Activated CD4-positive, alpha-beta T cell treated with anti-CD3 and anti-CD28 coated beads, Interleukin-2, amount 50 U/mL, for 16 hours (primary cell): ENCODE measurements around the gene DRD1.
"Not testable (repeated sequence)": the region's sequence is repeated elsewhere in the genome, so short reads cannot be mapped to it uniquely, and the experiment has no call there.

ENCODE experiments used
- DNase-seq: peaks from one replicate; pipeline ENCODE4 v3.0.0-alpha.2; 2020

Gene DRD1

DNA sequence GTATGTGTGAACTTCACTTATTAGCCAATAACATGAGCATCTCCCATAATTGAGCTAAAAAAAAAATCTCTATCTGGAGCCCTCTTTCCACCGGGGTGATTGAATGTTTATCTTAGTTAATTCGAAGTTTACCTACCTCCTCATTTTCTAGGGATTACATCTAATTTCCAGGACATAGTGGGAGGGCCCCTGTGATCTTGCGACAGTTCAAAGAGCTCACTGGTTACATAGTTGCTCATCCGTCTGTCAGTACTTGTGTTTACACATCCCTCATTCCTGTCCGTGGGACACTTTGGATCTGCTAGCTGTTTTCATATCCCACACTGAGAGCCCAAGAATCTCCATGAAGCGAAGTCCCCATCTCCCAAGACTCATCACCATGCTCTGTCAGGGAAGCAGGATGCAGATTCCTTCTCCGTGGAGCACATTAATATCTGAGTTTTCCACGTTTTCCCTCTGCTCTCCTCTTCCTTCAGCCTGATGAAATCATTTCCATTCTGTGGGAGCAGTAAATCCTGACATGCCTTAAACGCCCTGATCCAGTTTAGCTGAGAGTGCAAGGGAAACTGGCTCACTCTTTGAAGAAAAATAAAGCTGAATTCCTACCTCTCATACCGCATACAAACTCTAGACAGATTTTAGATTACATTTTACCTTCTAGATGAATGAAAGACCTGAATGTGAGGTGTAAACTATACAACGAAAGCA is 24.2 kb upstream of the DRD1 start:
- DNase-seq, result no peak

DNA sequence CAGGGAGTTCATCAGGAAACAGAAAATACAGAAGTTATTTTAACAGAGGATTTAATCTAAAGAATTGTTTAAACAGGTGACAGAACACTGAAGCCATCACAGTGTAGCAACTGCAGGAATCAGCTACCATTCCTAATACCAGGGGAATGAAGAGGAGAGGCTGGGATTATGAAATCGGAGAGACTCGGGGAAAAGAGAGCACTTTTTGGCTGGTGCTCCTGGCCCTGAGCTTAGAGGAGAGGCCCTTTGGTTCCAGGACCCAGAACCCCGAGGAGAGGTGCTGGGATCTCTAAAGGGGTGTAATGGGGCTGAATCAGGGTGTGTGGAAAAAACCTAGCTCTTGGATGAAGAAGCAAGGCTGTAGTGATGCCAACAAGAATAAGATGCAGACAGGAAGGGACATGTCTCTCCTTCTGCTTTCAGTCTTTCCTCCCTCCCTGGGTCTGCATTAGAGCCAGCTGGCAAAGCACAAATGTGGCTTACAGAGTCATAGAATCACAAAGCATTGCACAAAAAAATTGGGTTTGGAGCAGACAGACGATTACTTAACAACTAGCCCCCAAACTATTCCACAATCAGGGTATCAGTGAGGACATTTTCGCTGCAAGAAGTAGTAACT is 22.8 kb upstream of the DRD1 start:
- no peak for DNase-seq

DNA sequence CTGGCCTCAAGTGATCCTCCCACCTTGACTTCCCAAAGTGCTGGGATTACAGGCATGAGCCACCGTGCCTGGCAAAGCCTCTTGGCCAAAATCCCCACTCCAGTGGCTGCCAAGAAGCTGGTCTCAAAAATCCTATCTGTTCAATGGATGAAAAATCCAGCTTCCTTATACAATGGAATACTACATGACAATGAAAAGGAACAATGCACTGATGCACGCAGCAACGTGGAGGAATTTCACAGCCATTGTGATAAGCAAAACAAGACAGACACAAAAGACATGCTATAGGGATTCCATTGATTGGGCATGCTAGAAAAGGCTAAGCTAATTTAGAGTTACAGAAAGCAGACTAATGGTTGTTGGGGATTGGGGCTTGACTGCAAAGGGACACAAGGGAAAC is 21.3 kb upstream of the DRD1 start:
- DNase-seq, result no peak

DNA sequence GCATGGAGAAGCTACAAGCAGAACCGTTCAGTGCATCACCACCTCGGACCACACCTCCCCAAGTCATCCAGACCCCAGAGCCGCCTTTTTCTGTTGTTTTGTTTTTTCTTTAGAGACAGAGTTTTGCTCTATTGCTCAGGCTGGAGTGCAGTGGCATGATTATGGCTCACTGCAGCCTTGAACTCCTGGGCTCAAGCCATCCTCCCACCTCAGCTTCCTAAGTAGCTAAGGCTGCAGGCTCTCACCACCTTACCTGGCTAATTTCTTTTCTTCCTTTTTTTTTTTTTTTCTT is 20.9 kb upstream of the DRD1 start:
- no peak for DNase-seq

DNA sequence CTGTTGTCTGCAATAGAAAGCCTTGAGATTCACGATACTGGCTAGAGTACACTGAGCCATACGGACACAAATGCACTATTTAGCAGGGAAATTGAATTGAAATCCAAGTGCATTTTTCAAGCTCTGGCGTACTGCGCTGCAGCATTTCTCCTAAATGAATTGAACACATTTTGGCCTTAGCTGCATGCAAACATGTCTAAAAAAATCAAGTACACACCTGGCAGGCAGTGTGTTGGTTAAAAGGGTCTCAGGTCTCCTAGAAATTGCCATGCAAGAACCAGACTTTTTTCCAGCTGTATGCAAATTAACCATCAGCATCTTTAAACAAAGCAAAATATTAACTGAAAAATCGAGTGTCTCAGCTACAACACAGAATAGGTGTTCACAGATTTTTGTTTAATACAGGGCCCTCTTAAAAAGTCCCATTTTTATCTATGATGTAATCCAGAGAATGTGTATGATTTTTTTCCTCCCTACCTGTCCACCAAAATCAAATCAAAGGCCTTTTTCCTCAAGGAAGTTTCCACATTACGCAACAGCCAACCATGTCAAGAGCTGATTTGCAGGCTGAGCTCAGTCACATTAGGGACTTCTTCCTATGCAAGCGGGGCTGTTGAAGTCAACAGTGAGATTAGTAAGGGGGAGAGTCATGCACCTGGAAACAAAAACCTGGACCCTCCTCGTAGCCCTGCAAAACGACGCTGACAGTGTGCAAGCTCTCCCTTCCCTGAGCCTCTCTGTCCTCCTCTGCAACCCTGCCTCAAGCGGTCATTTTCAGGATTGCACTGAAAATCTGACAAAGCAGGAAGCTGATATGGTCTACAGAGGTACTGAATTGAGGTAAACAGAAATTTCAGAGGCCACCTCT is 20.3 kb upstream of the DRD1 start:
- peak; percentile 88 for DNase-seq

DNA sequence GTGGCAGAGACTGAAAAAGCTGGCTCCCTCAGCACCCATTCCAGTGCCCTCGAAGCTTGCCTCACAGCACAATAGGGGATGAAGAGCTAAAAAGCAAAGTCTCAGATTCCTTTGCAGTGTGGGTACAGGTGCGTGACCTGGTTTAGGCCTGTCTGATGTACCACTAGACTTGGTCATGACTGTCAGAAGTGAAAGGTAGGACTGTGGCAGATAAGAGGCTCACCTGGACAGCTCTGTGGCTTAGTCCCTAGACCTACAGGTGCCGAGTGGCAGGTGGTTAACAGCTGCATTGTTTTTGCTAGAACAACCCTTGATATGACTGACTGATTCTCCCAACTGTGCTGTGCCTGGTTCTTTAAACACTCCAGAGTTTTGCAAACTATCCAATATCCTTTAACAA is 19.7 kb upstream of the DRD1 start:
- DNase-seq, result no peak

DNA sequence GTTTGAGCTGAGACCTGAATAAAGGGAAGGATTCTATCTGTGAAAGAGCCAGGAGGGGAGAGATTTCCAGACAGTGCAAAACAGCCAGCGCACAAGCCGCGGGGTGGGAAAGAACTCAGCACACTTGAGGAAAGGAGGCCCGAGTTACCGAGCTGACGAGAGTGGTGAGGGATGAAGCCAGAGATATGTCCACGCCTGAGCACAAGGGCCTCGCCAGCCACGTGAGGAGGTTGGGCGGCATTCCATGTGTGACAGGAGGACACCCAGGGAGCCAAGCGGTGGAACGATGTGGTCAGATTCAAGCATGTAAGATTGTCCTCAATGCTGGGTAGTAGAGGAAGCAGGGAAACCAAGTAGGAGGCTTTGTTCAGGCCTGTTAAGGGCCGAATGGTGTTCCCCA is 17.4 kb upstream of the DRD1 start:
- no peak for DNase-seq

DNA sequence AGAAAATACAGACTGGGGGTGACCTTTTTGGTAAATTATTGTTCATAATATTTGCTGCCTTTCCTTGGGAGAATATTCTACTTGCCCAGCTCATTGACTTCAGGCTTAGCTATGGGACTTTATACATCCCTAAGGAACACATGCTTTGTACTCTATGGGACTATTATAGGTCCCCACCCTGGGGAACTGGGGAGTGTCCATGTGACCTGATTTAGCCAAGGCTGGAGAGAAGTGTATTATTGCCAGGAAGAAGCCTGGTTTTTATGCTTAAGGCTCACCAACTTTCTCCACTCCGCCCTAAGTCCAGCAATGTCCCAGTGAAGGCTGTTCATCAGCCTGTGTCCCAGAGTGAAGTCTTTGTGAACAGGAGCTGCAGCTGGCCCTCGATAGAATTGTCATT is 16.6 kb upstream of the DRD1 start:
- no peak for DNase-seq

DNA sequence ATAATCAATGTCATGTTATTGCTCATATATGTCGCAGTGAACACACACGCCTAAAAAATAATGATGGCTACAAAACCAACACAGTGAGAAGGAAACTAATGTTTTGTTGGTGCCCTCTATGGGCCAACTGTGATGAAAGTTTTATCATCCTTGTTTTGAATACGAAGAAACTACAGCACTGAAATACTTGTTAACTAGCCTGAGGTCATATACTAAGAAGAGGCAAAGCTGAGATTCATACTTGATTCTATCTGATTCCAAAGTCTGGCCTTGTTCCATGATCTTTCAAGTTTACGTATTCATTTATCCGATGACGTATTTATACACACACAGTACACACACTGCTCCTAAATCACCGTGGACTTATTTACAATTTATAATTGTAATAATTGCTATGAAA is 16.1 kb upstream of the DRD1 start:
- DNase-seq, result peak; percentile 17

DNA sequence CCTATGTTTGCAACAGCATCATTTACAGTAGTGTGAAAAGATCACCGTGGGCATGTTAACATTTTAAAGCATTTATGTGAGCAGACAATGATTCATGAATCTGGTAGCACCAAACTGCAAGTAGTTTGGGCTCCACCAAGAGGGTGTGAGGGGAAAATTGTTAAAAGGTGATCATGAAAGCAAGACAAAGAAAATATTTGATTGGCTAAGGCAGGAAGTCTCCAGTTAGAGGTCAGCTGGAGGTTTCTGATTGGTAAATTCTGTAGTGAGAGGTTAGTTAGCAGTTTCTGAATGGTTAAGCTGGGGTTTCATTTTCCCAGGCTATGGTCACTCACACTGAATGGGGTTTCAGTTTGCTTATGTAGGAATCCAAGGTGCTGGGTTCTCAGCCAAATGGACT is 13.5 kb upstream of the DRD1 start:
- DNase-seq, result peak; percentile 68

DNA sequence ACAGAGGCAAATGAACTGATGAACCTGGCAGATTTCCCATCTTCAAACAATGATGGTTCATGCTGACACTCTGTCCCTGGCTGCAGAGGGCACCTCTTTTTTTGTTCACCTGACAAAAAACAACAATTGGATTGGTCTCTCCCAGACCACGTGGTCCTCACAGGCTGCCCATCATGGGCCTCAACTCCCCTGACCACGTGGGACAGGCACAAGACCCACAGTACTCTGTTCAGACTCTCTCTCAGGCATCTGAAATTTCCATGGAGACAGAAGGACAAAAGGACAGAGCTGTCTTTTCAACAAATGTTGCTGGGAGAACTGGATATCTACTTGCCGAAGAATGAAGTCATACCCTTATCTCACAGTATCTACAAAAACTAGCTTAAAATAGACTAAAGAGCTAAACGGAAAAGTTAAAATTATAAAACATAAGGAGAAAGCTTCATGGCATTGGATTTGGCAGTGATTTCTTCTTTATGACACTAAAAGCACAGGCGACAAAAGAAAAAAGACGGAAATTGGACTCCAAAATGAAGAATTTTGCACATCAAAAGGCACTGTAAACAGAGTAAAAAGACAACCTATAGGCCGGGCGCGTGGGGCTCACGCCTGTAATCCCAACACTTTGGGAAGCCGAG is 12.2 kb upstream of the DRD1 start:
- no peak for DNase-seq

DNA sequence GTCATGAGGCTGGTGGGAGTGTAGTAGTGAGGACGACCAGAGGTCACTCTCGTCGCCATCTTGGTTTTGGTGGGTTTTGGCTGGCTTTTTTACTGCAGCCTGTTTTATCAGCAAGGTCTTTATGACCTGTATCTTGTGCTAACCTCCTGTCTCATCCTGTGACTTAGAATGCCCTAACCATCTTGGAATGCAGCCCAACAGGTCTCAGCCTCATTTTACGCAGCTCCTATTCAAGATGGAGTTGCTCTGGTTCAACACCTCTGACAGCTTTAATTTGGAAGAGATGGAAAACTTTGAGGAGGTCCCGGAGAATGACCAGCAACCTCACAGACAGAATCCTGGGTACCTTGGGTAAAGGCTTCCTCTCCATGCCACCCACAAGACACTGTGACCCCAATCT is 10.4 kb upstream of the DRD1 start:
- DNase-seq, result not testable (repeated sequence)

DNA sequence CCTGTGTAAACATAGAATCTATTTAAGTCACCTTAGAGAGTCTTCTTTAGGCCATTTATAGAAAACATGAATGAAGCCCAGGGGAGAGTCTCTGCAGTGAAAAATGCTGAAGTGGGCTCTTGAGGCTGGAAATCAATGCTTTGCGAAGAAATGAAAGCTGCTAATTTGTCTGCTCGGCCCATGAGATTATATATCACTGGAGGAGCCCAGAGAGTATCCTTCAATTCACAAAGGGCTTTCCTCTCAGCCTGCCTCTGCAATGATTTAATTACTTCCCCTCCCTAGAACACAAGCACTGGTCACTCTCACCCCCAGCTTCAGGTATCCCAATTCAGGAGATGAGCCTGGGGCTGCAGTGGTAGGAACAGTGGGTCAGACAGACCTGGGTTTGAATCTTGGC is 8.2 kb upstream of the DRD1 start:
- no peak for DNase-seq

DNA sequence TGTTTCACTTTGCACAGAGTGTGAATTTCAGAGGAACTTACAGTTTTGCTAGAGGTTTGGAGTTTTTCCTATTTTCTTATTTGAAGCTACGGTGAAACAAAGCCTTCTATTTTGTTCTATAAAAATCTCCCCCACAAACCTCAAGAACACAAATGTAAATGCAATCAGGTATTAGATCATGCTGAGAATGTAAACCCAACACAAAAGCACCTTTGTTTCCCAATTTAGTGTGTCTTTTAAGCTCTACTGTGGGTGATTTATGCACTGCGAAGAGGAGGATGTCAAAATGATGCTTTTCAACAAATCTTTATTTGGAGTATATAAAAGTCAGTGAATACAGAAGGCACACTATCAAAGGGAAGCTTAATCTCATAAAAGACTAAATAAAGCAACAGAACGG is 4.3 kb upstream of the DRD1 start:
- DNase-seq, result no peak

DNA sequence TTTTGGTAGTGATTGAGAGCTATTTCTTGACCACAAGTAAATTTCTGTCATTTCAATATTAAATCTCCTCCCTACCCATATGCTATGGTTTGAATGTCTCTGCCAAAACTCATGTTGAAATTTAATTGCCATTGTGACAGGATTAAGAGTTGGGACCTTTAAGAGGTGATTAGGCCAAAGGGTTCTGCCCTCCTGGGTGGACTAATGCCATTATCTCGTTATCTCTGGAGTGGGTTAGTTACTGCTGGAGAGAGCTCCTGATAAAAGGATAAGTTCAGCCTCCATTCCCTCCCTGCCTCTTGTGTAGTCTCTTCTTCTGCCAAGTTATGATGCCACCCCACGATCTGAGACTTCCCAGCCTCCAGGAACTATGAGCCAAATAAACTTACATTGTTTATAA is 3.6 kb upstream of the DRD1 start:
- DNase-seq, result no peak

DNA sequence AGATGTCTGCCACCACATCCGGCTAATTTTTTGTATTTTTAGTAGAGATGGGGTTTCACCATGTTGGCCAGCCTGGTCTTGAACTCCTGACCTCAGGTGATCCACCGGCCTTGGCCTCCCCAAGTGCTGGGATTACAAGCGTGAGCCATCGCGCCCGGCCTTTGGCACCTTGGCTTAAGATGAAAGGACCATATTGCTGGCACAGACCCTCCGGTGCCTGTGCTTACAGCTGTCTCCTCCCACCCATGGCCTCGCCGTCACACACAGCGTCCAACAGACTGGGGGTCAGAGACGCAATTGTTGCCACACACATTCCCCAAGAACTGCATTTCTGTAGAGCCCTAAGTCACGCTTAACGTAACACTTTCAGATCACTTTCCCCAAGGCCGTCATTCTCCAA is 2.4 kb upstream of the DRD1 start:
- DNase-seq, result not testable (repeated sequence)

DNA sequence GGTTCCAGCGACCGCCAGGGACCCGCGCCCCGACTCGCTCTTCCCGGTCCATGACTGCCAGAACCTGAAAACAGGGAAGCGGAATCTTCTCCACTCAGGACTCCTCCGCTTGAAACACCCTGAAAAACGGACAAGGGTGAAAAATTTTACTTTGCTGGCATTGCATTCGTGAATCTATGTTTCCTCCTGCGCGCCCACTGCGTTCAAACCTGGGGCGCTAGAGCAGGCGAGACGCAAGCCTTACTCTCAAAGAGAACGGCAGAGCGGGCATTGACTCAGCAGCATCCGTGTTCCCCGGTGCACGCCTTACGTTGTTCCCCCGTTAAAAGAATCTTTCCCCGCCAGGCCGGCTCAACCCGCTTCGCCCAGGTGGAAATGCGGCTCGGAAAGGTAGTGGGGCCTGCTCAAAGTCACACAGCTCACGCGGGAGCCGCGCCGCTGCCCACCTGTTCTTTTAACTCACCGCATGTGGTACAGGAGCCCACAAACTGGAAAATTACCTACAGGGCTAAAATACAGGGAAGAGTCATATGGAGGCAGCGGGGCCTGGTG is 999 bp upstream of the DRD1 start:
- no peak for DNase-seq

DNA sequence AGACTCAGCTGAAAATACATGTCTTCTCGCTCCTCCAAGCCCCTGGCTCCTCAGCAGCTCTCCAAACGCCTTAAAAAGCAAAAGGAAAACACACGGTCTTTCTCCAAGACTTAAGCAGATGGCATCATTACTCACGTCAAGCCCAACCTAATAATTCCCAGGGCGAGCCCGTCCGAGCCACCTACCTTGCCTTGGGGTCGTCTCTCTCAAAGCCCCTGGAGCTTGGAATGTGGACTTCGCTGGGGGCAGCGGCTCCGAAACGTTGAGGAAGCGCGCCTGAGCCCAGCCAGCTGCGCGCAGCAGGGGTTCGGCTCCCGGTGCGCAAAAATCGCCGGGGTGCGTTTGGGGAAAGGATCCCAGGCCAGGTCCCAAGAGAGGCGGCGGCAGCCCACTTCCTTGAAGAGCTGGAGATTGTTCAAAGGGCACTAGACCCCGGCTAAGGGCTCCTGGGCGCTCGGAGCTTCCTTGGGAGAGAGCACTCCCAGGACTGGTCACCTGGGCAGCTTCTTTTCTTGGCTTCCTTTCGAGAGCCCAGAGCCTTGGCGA is 395 bp downstream of the DRD1 start:
- DNase-seq, result no peak

DNA sequence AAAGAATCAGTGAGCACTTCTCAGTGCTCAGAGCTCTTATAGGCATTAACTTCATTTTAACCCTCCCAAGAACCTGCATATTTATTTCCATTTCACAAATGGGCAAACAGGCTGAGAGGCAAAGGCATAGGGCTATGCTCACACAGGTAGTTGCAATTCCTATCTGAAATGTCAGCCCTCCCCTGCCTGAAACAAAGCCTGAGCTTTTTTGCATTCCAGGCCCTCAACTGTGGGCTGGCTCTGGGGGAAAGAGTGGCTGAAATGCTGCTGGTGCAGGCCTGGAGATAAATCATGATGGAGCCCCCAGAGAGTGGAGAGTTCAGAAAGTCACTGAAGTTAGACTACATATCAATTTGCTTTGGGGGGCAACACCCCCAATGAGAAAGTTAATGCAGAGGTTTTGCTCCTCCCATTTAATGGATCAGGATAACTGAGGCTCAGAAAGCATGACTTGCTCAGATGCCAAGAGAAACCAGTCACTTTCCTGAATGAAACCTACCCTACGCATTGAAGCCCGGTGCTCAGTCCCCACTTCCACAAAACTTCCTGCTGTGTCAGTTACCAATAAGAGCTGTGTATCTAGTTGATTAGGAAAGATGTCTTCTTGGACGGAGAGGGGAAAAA is 5.6 kb downstream of the DRD1 start:
- no peak for DNase-seq

DNA sequence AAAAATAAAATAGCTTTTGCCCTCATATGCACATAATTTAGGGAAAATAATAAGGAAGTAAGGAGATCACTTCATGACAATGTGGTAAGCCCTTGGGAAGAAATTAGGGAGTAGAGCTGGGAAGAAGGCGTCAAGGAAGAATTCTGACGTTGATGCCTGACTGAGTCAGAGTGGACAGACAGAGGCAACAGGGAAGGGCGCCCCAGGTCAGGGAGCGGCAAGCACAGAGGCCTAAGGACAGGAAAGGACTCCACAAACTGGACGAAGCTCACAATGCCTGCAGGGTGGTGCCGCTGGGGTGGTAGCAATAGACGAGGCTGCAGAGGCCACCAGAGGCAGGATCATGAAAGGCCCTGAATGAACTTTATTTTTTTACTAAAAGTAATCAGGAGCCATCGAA is 7.6 kb downstream of the DRD1 start:
- no peak for DNase-seq

DNA sequence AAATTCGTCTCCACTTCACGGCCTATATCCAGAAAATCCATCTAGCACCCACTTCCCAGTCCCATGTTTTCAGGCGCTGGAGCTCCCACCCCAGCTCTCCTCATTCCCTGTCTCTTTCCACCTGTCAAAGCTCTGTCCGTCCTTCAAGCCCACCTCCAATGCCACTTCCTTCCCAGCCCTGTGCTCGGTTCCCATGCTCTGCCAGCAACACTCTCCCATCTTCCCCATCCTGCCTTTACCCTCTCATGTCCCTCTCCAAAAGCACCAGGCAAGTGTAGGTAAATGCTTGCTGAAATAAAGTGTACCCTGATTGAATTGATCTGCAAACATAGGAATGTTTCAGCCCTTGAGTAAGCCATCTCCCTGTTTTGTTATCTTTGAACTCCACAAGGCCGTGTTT is 9.2 kb downstream of the DRD1 start:
- no peak for DNase-seq

DNA sequence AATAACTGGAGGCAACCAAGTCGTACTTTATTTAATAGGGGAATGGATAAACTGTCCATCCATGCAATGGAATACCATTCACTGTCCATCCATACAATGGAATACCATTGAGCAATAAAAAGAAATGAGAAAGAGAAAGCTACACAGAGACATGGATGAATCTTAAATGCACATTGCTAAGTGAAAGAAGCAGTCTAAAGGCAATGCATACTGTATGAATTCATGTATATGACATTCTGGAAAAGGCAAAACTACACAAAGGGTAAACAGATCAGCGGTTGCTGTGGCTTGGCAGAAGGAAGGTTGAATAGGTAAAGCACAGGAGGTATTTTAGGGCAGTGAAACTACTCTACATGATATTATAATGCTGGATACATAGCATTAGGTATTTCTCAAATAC is 16.2 kb downstream of the DRD1 start:
- DNase-seq, result no peak

DNA sequence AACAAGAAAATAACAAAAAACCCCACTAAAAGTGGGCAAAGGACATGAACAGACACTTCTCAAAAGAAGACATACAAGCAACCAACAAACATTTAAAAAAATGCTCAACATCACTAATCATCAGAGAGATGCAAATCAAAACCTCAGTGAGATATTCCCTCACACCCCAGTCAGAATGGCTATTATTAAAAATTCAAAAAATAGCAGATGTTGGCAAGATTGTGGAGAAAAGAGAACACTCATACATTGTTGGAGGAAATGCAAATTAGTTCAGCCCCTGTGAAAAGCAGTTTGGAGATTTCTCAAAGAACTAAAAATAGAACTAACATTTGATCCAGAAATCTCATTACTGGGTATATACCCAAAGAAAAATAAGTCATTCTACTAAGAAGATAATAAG is 19.4 kb downstream of the DRD1 start:
- DNase-seq, result not testable (repeated sequence)
